ENCODE measurements around the gene SPN.
"Not testable (repeated sequence)": the region's sequence is repeated elsewhere in the genome, so short reads cannot be mapped to it uniquely, and the experiment has no call there.

GRCh38 chr16:29628707-29629106 lies 34.3 kb upstream of the SPN start:
- TF ChIP-seq, protein P1, sequence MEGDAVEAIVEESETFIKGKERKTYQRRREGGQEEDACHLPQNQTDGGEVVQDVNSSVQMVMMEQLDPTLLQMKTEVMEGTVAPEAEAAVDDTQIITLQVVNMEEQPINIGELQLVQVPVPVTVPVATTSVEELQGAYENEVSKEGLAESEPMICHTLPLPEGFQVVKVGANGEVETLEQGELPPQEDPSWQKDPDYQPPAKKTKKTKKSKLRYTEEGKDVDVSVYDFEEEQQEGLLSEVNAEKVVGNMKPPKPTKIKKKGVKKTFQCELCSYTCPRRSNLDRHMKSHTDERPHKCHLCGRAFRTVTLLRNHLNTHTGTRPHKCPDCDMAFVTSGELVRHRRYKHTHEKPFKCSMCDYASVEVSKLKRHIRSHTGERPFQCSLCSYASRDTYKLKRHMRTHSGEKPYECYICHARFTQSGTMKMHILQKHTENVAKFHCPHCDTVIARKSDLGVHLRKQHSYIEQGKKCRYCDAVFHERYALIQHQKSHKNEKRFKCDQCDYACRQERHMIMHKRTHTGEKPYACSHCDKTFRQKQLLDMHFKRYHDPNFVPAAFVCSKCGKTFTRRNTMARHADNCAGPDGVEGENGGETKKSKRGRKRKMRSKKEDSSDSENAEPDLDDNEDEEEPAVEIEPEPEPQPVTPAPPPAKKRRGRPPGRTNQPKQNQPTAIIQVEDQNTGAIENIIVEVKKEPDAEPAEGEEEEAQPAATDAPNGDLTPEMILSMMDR (IDR thresholded peaks at IDR 0.05; ENCODE audit: low read length) = not testable (repeated sequence)
- TF ChIP-seq EZH2 (optimal IDR thresholded peaks at IDR 0.05; ENCODE audit: low read depth, low read length); EZH2phosphoT487 (IDR thresholded peaks at IDR 0.05; ENCODE audit: low read length): not testable (repeated sequence)
